HepG2 (cell line): ENCODE data around the gene CHMP6. TPM values are rescaled to one million over a fixed set of nuclear protein-coding genes. Genes with fewer than 3 reads are reported as not detected.

Experiments used
- FLYWCH1 ChIP-seq: sonication (generic); formaldehyde crosslinking; IDR thresholded peaks from 2 replicates; pipeline ENCODE4 v1.8.1; 2023; ENCODE audit warnings: mild to moderate bottlenecking, missing genetic modification reagents
- GATA4 ChIP-seq: sonication (generic); IDR thresholded peaks from 2 replicates; pipeline ENCODE4 v1.6.1; 2016; ENCODE audit warnings: antibody characterized with exemption, low read depth, borderline replicate concordance
- HMGXB3 ChIP-seq: sonication (generic); formaldehyde crosslinking; IDR thresholded peaks from 2 replicates; pipeline ENCODE4 v1.4.0; 2020; ENCODE audit warnings: missing genetic modification reagents, borderline replicate concordance
- HNF4A ChIP-seq: sonication (generic); formaldehyde crosslinking; IDR thresholded peaks from 2 replicates; pipeline ENCODE4 v1.4.0; 2020; ENCODE audit warnings: missing genetic modification reagents
- MEIS2 ChIP-seq: sonication (generic); formaldehyde crosslinking; IDR thresholded peaks from 2 replicates; pipeline ENCODE4 v1.9.0; 2021; ENCODE audit warnings: mild to moderate bottlenecking, missing genetic modification reagents
- NCOA1 ChIP-seq: sonication (generic); formaldehyde crosslinking; IDR thresholded peaks from 2 replicates; pipeline ENCODE4 v1.9.0; 2021; ENCODE audit warnings: missing genetic modification reagents
- NR3C1 ChIP-seq: sonication (generic); formaldehyde crosslinking; IDR thresholded peaks from 2 replicates; pipeline ENCODE4 v1.4.0; 2020; ENCODE audit warnings: missing genetic modification reagents
- PRDM4 ChIP-seq: sonication (generic); formaldehyde crosslinking; IDR thresholded peaks from 2 replicates; pipeline ENCODE4 v1.9.0; 2021; ENCODE audit warnings: missing genetic modification reagents, borderline replicate concordance
- SETDB1 ChIP-seq: sonication (generic); formaldehyde crosslinking; IDR thresholded peaks from 2 replicates; pipeline ENCODE4 v1.5.1; 2020; ENCODE audit warnings: missing genetic modification reagents, mild to moderate bottlenecking, borderline replicate concordance
- SOX5 ChIP-seq: IDR thresholded peaks from 2 replicates; pipeline ENCODE4 v1.6.1; 2016; ENCODE audit warnings: borderline replicate concordance
- SP140L ChIP-seq: sonication (generic); formaldehyde crosslinking; IDR thresholded peaks from 2 replicates; pipeline ENCODE4 v1.4.0; 2020; ENCODE audit warnings: missing genetic modification reagents, borderline replicate concordance
- ZNF30 ChIP-seq: sonication (generic); formaldehyde crosslinking; IDR thresholded peaks from 2 replicates; pipeline ENCODE4 v1.5.0; 2020; ENCODE audit warnings: mild to moderate bottlenecking, missing genetic modification reagents
- ZNF567 ChIP-seq: sonication (generic); formaldehyde crosslinking; IDR thresholded peaks from 2 replicates; pipeline ENCODE4 v1.8.1; 2023; ENCODE audit warnings: mild to moderate bottlenecking, missing genetic modification reagents, borderline replicate concordance
- ZNF609 ChIP-seq: sonication (generic); formaldehyde crosslinking; IDR thresholded peaks from 2 replicates; pipeline ENCODE4 v1.4.0; 2020; ENCODE audit warnings: mild to moderate bottlenecking, missing genetic modification reagents, borderline replicate concordance
- ZNF780A ChIP-seq: sonication (generic); formaldehyde crosslinking; IDR thresholded peaks from 2 replicates; pipeline ENCODE4 v1.8.0; 2022; ENCODE audit warnings: mild to moderate bottlenecking, missing genetic modification reagents, moderate library complexity
- polyA plus RNA-seq, 8 experiments: library from polyadenylated mRNA; depleted of rRNA in 3 of 8; stranded (reverse) in 7 of 8; unstranded in 1 of 8; fragments of >200 nt; fragmentation: Illumina TruSeq in 4 of 8; extraction: Trizol in 4 of 8; gene quantifications; 2 replicates each; pipeline versions ENCODE4 v1.2.1 to v1.2.3, GENCODE V29; 2011 to 2016; ENCODE audit warnings: low read depth in 4 of 8, missing spikeins in 1 of 8, mixed read lengths in 1 of 8; ENCODE audit not compliant: insufficient read depth in 1 of 8
- total RNA-seq, 5 experiments: library from RNA; depleted of rRNA; stranded (reverse); fragments of >200 nt; fragmentation: Illumina TruSeq; extraction: Trizol; gene quantifications; 2 replicates each; pipeline ENCODE4 v1.2.3, GENCODE V29; 2016; ENCODE audit warnings: low read depth in 1 of 5
- TF ChIP-seq, protein P1 (sequence below): sonication (generic); formaldehyde crosslinking; IDR thresholded peaks from 2 replicates; pipeline ENCODE4 v1.4.0; 2020; ENCODE audit warnings: missing genetic modification reagents
- TF ChIP-seq, protein P2 (sequence below): sonication (generic); formaldehyde crosslinking; IDR thresholded peaks from 2 replicates; pipeline ENCODE4 v1.8.0; 2022; ENCODE audit warnings: mild to moderate bottlenecking, missing genetic modification reagents, moderate library complexity

CHMP6 gene
- total and polyA plus RNA-seq, 2 of the 13 experiments (the other 11 are each of a cell fraction or from before 2014, with no cell fraction given) = 11.1 to 24.2 TPM

- TF ChIP-seq, protein P1, sequence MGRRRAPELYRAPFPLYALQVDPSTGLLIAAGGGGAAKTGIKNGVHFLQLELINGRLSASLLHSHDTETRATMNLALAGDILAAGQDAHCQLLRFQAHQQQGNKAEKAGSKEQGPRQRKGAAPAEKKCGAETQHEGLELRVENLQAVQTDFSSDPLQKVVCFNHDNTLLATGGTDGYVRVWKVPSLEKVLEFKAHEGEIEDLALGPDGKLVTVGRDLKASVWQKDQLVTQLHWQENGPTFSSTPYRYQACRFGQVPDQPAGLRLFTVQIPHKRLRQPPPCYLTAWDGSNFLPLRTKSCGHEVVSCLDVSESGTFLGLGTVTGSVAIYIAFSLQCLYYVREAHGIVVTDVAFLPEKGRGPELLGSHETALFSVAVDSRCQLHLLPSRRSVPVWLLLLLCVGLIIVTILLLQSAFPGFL (CRISPR knock-in tag) = no peak
- TF ChIP-seq ZNF30 (0 out of 2 replicates have a peak, but pooled peaks have one; percentile 55), NCOA1 (CRISPR knock-in tag) (no peak), ZNF780A (CRISPR knock-in tag) (no peak), HMGXB3 (CRISPR knock-in tag) (no peak), GATA4 (no peak), NR3C1 (CRISPR knock-in tag) (0 out of 2 replicates have a peak, but pooled peaks have one; percentile 31), PRDM4 (CRISPR knock-in tag) (no peak), SP140L (CRISPR knock-in tag) (no peak), MEIS2 (CRISPR knock-in tag) (0 out of 2 replicates have a peak, but pooled peaks have one; percentile 6), SETDB1 (no peak), ZNF567 (CRISPR knock-in tag) (0 out of 2 replicates have a peak, but pooled peaks have one; percentile 26), ZNF609 (CRISPR knock-in tag) (peak; percentile 15; the same call in 1 of the 2 replicates), SOX5 (CRISPR knock-in tag) (no peak), FLYWCH1 (CRISPR knock-in tag) (no peak), HNF4A (CRISPR knock-in tag) (no peak)
- TF ChIP-seq, protein P2, sequence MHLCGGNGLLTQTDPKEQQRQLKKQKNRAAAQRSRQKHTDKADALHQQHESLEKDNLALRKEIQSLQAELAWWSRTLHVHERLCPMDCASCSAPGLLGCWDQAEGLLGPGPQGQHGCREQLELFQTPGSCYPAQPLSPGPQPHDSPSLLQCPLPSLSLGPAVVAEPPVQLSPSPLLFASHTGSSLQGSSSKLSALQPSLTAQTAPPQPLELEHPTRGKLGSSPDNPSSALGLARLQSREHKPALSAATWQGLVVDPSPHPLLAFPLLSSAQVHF (CRISPR knock-in tag) = no peak
Measured at GRCh38 chr17:81043319-81043724, 51.7 kb downstream of the CHMP6 start (continued).
